HFFc6 (cell line): ENCODE data around the gene PRCD. TPM values are rescaled to one million over a fixed set of nuclear protein-coding genes. Genes with fewer than 3 reads are reported as not detected.
"Not testable (repeated sequence)": the region's sequence is repeated elsewhere in the genome, so short reads cannot be mapped to it uniquely, and the experiment has no call there.

ENCODE experiments used
- DNase-seq: peaks from one replicate; pipeline ENCODE4 v3.0.0-alpha.2; 2018
- H3K27ac Mint-ChIP-seq: 2 replicates; pipeline ENCODE4 v1.8.0; 2020; ENCODE audit warnings: mild to moderate bottlenecking, mixed read lengths
- H3K27me3 Mint-ChIP-seq: 2 replicates; pipeline ENCODE4 v1.8.0; 2021; ENCODE audit warnings: mild to moderate bottlenecking, moderate library complexity, mixed read lengths; ENCODE audit not compliant: insufficient read depth
- H3K36me3 Mint-ChIP-seq: 2 replicates; pipeline ENCODE4 v1.8.0; 2021; ENCODE audit warnings: low read depth, mixed read lengths
- H3K4me1 Mint-ChIP-seq: 2 replicates; pipeline ENCODE4 v1.8.0; 2020; ENCODE audit warnings: low read depth, mixed read lengths
- H3K4me3 Mint-ChIP-seq: 2 replicates; pipeline ENCODE4 v1.8.0; 2020; ENCODE audit warnings: mild to moderate bottlenecking, moderate library complexity, mixed read lengths
- H3K9me3 Mint-ChIP-seq: 2 replicates; pipeline ENCODE4 v1.8.0; 2020; ENCODE audit warnings: mild to moderate bottlenecking, mixed read lengths
- total RNA-seq, 6 experiments: library from RNA; stranded (reverse); fragmentation: NEBNext Ultra II Directional; extraction: Animal tissue kit (Norgen Biotek cat#: 25700); gene quantifications; 2 replicates in 1 of 6; 3 replicates in 5 of 6; pipeline ENCODE4 v1.2.3, GENCODE V29; 2021
- TF ChIP-seq, protein P1 (sequence below): fragments of 200-600 bp; sonication (generic); IDR thresholded peaks from 2 replicates; pipeline ENCODE4 v1.5.0; 2021; ENCODE audit warnings: antibody characterized with exemption, mild to moderate bottlenecking

Gene PRCD
- total RNA-seq, 6 experiments from 2014 or later, result not detected

DNA sequence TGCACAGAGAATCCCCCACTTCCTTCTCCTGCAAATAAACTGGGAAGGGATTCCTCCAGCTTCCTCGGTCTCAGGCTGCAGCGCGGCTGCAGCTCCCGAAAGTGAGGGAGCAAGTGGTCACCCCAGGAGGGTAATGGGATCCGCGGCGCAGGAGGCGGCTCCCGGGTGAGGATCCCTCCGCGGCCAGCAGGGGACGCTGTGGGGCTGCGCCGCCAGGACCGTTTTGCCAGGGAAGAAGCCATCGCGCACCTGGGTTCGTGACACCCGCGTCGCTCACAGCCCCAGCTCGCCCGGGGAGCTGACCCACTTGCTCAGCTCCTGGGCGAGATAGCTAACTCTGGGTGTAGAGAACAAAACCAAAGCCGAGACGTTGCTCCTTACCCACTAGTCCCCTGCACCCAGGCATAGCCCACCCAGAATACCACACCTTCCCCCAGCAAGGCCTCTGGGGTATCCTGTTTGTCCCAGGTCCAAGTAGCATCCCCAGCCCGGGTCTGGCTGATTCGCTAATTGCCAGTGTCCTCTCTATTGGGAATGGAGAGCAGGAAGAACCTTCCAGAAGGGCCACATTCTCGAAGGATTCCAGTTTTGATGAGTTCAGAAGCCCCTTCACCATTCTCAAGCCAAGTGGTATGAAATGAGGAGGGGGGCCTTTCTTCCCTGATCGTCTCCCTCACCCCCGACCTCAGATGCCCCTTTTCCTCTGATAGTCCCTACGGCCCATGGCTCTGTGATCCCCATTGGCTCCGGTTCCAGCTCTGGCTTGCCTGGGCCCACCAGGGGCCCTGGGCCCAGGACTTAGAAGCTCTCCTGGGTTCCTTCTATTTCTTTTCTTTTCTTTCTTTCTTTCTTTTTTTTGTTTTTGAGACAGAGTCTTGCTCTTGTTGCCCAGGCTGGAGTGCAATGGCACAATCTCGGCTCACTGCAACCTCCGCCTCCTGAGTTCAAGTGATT, 16.5 kb upstream of the PRCD start:
- H3K9me3 Mint-ChIP-seq, result no peaks in the 10 kb centered on the region
- peaks cover 6% of the 10 kb centered on the region for H3K27me3 Mint-ChIP-seq
- H3K4me3 Mint-ChIP-seq, result peak overlapping the region; percentile 40; the same call in 1 of the 2 replicates
- H3K4me1 Mint-ChIP-seq, result peaks cover 25% of the 10 kb centered on the region
- H3K27ac Mint-ChIP-seq, result no peak overlapping the region
- DNase-seq, result peak; percentile 26
- TF ChIP-seq, protein P1, sequence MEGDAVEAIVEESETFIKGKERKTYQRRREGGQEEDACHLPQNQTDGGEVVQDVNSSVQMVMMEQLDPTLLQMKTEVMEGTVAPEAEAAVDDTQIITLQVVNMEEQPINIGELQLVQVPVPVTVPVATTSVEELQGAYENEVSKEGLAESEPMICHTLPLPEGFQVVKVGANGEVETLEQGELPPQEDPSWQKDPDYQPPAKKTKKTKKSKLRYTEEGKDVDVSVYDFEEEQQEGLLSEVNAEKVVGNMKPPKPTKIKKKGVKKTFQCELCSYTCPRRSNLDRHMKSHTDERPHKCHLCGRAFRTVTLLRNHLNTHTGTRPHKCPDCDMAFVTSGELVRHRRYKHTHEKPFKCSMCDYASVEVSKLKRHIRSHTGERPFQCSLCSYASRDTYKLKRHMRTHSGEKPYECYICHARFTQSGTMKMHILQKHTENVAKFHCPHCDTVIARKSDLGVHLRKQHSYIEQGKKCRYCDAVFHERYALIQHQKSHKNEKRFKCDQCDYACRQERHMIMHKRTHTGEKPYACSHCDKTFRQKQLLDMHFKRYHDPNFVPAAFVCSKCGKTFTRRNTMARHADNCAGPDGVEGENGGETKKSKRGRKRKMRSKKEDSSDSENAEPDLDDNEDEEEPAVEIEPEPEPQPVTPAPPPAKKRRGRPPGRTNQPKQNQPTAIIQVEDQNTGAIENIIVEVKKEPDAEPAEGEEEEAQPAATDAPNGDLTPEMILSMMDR, result peak; percentile 100
- H3K36me3 Mint-ChIP-seq, result no peaks in the 10 kb centered on the region

DNA sequence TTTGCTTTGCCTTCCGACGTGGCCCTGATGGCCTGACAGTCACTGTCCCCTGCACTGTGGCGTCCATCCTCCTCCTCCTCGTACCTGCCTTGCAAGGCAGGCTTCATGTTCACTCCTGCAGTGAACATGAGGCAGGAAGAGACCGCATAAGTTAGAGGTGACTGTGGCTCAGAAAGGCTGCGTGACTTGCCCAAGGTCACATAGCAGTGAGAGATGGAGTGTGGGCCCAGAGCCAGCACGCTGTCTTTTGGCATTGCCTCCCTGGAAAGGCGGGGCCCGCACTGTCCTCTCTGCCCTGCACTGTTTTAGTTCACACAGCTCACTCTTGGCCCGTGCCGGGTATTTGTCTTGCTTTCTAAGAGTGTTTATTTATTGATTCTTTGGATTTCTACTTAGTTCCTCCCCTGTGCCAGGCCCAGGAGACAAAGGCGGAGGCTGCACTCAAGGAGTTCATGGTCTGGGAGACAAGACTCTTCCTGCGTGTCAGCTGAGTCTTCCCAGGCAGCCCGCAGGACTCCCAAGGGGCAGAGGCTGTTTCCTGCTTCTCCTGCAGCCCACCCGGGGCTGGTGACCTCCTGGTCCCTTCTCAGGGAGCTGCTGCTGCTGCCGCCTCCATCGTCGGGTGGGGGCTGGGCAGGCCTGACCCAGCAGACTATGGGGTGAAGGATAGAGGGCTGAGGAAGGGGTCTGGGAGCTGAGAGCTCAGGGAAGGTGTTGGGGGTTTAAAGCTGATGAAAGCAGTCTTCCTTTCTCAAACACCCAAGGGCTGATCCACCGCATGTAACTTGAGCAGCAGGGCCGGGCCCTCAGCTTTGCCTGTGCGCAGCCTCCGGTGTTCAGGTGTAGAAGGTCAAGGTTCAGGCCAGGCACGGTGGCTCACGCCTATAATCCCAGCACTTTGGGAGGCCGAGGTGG, 15.0 kb upstream of the PRCD start:
- Mint-ChIP-seq H3K9me3 (no peaks in the 10 kb centered on the region), H3K36me3 (no peaks in the 10 kb centered on the region), H3K27me3 (peaks cover 4% of the 10 kb centered on the region), H3K4me1 (peaks cover 40% of the 10 kb centered on the region), H3K27ac (no peak overlapping the region), H3K4me3 (no peak overlapping the region)
- DNase-seq, result no peak
- TF ChIP-seq, protein P1, result no peak

DNA sequence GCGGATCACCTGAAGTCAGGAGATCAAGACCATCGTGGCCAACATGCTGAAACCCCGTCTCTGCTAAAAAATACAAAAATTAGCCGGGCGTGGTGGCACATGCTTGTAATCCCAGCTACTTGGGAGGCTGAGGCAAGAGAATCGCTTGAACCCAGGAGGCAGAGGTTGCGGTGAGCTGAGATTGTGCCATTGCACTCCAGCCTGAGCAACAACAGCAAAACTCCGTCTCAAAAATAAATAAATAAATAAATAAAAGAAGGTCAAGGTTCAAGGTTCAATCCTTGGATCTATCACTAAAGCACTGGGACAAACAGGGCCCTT, 14.4 kb upstream of the PRCD start:
- H3K4me1 Mint-ChIP-seq, result peaks cover 47% of the 10 kb centered on the region
- H3K9me3 Mint-ChIP-seq, H3K4me3 Mint-ChIP-seq, H3K27ac Mint-ChIP-seq, DNase-seq, H3K27me3 Mint-ChIP-seq, H3K36me3 Mint-ChIP-seq: not testable (repeated sequence)

DNA sequence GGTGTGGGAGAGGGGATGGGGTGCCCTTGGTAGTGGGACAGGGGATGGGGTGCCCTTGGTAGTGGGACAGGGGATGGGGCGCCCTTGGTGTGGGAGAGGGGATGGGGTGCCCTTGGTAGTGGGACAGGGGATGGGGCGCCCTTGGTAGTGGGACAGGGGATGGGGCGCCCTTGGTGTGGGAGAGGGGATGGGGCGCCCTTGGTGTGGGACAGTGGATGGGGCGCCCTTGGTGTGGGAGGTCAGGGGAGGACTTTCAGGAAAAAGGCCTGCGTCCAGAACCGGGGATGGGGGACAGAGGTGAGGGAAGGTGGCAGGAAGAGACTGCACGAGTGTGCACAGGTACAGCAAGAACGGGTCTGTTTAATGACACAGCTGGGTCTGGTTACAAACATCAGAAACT, 12.8 kb upstream of the PRCD start:
- H3K36me3 Mint-ChIP-seq, H3K9me3 Mint-ChIP-seq, H3K27me3 Mint-ChIP-seq, H3K27ac Mint-ChIP-seq, DNase-seq: not testable (repeated sequence)
- H3K4me3 Mint-ChIP-seq, result peak overlapping the region; percentile 39; the same call in 1 of the 2 replicates
- peaks cover 54% of the 10 kb centered on the region for H3K4me1 Mint-ChIP-seq

DNA sequence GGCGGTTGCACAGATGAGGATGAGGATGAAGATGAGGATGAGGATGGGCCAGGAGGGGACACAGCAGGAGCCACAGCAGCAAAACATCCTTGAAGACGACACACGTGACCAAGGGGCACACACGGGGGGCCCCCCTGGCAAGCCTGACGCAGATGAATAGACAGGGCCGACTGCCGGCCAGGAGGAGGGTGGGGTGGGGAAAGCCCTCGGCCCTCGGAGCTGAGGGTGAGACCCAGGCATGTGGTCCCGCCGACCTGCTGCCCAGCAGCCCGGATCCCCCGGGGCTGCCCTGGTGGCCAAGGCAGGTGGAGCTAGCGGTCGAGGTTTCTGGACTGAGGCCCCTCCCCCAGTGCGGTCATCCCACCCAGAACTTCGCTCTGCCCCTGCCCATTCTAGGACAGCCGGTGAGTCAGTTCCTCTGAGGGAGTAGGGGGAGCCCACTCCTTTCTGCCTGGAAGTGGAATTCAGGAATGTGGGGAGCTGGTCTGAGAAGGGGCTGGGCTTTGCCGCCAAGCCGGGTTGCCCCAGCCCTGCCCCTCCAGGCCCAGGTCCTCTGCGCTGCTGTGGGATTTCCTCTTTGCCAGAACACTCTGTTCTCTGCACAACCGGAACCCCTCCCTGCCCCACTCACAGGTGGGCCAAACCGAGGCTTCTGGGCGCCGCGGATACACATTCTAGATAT, 12.3 kb upstream of the PRCD start:
- Mint-ChIP-seq H3K4me3 (peak overlapping the region; percentile 39; the same call in 1 of the 2 replicates), H3K36me3 (no peaks in the 10 kb centered on the region), H3K4me1 (peaks cover 57% of the 10 kb centered on the region), H3K27ac (no peak overlapping the region; the same call in 1 of the 2 replicates), H3K27me3 (no peaks in the 10 kb centered on the region; the same call in 1 of the 2 replicates), H3K9me3 (no peaks in the 10 kb centered on the region)
- TF ChIP-seq, protein P1, result no peak; the same call in 1 of the 2 replicates
- no peak for DNase-seq

DNA sequence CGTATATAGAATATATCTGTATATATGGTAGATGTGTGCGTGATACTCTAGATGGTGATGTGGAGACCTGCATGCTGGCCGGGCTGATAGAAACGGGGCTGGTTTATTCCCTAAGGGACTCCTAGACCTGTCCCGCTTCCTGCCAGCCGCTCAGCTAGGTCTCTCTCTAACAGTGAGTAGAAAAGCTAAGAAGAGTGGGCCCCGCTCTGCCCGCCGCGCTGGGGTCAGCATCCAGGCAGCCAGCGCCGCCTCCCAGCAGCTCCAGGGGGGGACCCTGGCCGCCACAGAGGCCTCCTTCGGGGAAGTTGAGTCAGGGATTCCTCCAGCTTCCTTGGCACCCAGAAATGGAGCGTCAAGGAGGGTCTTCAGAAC, 11.7 kb upstream of the PRCD start:
- Mint-ChIP-seq H3K36me3 (no peaks in the 10 kb centered on the region), H3K4me3 (no peak overlapping the region), H3K27ac (no peak overlapping the region; the same call in 1 of the 2 replicates), H3K4me1 (peaks cover 52% of the 10 kb centered on the region), H3K9me3 (no peaks in the 10 kb centered on the region), H3K27me3 (no peaks in the 10 kb centered on the region; the same call in 1 of the 2 replicates)
- no peak for DNase-seq
- TF ChIP-seq, protein P1, result no peak
